GM19372 (cell line): ENCODE results near the gene TNFSF11.

Experiments used
- ATAC-seq: cut with Tn5 transposase; IDR thresholded peaks from one replicate; pipeline ENCODE4 v1.9.1; 2021; ENCODE audit warnings: mild to moderate bottlenecking, low read depth, moderate library complexity; ENCODE audit not compliant: unreplicated experiment

TNFSF11 gene

DNA sequence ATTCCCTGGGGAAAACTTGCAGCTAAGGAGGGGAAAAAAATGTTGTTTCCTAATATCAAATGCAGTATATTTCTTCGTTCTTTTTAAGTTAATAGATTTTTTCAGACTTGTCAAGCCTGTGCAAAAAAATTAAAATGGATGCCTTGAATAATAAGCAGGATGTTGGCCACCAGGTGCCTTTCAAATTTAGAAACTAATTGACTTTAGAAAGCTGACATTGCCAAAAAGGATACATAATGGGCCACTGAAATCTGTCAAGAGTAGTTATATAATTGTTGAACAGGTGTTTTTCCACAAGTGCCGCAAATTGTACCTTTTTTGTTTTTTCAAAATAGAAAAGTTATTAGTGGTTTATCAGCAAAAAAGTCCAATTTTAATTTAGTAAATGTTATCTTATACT, 33.6 kb downstream of the TNFSF11 start:
- no peak for ATAC-seq

DNA sequence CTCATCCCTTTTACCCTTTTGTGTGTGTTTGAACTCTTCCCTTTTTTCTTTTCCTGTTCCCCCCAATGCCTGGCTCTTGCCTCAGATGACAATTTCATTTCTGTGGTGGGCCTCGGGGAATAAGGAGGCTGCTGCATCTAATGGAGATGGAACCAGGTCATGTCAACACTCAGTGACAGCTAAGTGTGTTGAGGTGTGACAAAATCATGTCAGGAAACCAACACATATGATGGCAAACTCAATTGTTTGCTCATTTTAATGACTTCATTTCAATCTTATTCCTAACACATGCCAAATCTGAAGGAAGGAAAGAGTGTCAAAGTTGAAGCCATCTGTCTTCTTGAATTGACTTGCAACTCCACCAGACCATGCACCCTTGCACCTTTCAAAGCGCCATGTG, 36.7 kb downstream of the TNFSF11 start:
- no peak for ATAC-seq

DNA sequence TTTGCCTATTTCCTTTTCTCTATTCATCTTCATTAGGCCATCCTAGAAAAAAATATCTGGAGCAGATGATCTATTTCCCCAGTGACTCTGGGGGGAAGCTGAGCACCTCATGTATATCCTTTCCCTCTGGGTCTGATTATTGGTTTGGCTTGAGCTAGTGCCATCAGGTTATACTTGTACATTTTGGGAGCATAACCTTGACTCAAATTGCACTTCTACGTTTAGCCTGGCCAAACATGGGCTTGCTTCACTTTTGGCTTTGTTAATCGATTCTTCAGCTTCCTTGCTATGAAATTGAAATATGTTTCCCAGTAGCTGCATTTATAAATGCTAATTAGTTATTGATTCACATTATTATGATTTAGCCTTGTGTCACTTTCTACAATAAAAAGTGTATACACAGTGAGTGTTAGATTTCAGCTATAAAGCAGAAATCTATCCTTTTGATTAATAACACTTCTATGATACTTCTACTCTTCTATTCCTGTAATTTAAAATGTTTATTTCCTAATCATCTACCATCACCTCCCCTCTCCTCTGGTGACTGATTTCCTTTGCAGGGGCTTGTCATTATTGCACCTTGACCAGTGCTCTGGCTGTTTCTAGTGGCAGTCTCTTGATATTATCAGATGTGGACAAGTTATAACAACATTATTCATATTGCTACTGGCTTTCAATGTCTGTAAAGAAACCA, 37.3 kb downstream of the TNFSF11 start:
- no peak for ATAC-seq

GRCh38 chr13:42612021-42612765, 38.2 kb downstream of the TNFSF11 start:
- no peak for ATAC-seq

GRCh38 chr13:42614436-42615035, 40.6 kb downstream of the TNFSF11 start:
- ATAC-seq: no peak

- no peak for ATAC-seq
Measured at GRCh38 chr13:42615691-42616090, 41.7 kb downstream of the TNFSF11 start.

DNA sequence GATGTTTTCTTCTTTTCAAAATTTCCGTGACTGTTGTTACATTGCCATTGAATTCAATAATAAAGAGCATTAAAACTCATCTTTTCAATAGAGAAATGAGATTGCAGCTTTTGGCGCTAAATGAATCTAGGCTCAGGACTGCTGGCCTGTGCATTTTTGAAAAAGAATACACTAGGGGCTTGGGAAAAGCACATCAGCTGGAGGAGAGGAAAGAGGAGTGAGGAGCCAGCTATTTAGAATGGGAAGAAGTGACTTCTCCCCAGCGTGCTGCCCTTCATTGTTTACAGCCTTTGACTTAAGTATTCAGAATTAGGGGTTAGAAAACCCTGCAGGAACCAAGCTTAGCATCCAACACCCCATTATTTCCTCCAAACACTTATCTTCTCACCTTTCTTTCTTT, 43.3 kb downstream of the TNFSF11 start:
- no peak for ATAC-seq

DNA sequence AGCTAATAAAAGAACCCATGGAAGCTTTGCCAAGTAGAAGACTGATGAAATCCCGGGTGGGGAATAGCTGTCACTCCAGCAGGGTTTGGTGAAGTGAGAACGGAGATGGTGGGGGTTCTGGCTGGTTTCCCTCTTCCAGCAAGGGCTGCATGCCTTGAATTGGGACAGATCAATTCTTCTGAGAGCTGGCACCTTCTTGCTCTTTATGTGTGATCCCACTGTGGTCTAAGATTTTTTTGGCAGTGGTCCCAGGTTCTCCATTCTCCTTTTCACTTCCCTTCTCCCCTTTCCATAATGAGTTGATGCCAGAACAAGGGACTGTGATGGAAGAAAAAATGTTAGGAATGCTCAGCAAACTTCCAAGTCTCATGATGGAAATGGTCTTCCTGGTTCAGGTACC, 50.0 kb downstream of the TNFSF11 start:
- ATAC-seq: no peak

DNA sequence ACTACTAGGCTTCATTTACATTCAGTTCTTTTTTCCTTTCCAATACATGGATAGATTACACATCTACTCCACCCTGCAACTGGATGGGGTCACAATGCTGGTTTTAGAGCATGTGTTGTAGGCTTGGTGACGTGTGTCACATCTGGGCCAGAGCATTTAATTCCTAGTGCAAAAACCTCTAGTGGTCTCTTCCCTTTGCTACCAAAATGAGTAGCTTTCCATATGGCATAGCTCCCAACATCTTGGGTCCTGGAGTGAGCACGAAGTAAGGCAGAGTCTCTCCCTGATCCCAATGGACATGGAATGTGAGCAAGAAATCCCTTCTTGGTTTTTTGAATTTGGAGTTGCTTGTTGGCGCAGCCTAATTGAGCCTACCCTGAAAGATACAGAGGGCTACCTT, 51.7 kb downstream of the TNFSF11 start:
- ATAC-seq: no peak

DNA sequence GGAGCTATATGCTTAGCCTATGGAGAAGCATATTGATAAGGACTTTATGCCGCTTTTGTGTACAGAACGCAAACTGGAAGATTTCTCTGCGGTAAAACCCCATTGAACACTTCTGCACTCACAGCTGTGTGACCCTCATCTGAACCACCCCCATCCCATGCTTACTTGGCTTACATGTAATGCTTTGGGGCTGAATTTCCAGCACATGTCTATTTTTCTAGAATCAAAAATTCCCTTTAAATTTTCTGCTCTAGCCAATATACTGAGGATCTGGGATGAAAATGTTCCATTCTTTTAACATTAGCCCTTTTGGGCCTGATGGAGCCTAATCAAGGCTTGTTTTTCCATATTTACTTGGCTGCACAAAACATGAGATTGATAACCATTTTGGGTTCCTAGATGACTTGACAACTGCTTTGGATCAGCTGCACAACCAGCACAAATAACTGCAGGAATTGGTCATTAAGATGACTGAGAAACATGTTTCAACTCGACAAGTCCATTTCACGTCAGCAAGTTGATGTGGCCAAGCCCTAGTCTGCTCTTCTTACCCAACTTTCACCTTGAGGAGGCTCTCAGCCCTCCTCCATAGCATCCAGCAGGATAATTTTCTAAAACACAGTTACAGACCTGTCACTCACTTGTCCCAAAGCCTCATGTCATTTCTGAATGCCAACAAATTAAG, 52.4 kb downstream of the TNFSF11 start:
- no peak for ATAC-seq

DNA sequence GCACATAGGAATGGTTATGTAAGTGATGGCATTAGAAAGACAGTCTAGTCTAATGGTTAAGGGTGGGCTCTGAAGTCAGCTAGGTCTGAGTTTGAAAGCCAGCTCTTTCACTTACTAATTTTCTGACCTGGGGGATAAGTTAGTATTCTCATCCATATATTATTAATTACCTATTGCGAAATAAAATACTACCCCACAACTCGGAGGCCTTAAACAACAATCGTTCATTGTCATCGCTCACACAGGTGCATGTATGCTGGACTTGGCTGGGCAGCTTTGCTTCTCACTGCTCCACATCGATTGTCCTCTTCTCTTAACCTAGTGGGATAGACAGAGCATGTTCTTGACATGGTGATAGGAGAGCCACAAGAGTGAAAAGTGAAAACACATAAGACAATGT, 54.7 kb downstream of the TNFSF11 start:
- ATAC-seq: no peak

DNA sequence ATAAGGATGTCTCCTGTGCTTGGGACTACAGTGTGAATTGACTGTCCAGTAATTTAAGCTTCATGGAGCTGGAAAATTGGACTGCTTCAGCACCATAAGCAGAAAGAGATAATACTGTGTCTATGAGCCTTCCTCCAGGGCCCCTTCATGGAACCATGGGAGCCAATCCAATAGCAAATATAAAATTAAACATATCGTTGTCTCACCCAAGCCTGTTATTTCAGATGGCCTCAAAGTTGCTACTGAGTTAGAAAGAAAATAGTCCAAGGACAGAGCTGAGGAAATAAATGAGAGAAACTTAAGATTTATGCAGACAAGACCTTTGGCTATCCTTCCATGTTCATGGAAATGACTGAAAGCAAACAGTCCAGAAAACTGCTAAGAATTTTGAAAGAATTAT, 57.2 kb downstream of the TNFSF11 start:
- ATAC-seq: no peak

DNA sequence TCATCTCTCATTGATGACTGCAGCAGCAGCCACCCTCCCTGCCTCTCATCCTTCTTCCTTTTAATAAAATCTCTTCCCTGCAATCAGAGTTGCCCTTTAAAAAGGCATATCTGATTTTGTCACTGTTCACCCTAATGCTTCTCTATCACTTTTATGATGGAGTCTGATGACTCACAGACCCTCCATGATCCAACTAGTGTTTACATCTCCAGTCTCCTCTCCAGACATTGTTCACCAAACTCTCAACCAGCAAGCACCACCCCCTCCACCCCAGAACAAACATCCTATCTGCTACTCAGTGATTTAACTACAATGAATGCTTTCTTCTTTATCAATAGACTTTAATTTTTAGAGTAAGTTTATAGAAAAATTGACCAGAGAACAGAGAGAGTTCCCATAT, 59.5 kb downstream of the TNFSF11 start:
- no peak for ATAC-seq

DNA sequence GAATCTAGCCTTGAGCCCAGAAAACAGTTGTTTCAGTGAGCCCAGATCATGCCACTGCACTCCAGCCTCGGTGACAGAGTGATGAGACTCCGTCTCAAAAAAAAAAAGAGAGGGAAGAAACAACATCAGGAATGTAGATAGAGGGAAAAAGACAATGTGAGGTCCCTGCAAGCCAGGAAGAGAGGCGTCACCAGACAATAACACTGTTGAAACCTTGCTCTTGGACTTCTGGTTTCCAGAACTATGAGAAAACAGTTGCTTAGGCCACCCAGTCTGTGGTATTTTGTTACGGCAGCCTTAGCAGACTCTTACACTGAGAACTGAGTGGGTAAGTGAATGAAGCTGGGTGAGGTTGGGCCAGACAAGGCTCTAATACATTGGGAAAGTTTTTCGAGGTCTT, 64.1 kb downstream of the TNFSF11 start:
- ATAC-seq: no peak

DNA sequence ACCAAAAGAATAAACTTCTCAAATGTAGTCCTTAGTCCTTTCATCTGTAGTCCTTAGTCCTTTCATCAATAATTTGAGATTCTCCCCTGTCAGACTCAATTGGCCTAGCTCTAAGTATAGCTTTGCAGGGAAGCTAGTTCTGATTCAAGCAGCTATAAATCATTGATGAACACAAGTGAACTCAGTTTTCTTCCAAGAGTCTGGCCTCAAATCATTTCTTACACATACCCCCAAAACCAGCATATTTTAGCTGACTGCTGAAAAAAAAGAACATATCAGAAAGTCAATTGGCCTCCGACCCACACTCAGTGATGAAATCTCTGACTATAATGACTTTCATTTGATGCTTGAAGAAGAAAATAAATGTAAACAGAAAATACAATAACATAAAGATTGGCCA, 64.9 kb downstream of the TNFSF11 start:
- no peak for ATAC-seq

- ATAC-seq: no peak
Measured at GRCh38 chr13:42643076-42643475, 69.1 kb downstream of the TNFSF11 start.

- ATAC-seq: no peak
Measured at GRCh38 chr13:42644841-42645240, 70.9 kb downstream of the TNFSF11 start.

- ATAC-seq: no peak
Measured at GRCh38 chr13:42645717-42646116, 71.8 kb downstream of the TNFSF11 start.

- no peak for ATAC-seq
Measured at GRCh38 chr13:42649141-42649540, 75.2 kb downstream of the TNFSF11 start.

- no peak for ATAC-seq
Measured at GRCh38 chr13:42649831-42650230, 75.9 kb downstream of the TNFSF11 start.

DNA sequence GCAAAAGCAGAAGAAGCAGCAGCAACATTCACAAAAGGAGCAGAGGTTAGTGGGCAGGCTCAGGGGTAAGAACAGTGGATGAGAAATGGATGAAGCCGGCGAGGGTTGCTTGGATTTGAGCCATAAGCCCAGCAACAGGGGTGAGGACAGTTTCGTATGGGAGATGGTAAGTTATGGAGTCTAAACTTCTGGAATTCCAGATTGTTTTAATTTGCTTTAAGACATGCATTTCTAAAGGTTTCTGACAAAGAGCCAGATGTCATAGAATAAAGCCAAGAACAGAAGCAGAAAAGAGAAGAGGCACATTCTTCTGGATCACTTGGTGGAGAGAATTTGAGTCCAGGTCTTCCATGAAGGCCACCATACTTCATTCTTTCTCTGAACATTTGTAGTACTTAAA, 76.6 kb downstream of the TNFSF11 start:
- no peak for ATAC-seq
